HG03571 (cell line): ENCODE results near the gene SLC19A1.

Experiments used
- ATAC-seq: cut with Tn5 transposase; IDR thresholded peaks from one replicate; pipeline ENCODE4 v1.9.1; 2021; ENCODE audit not compliant: unreplicated experiment

The SLC19A1 gene

GRCh38 chr21:45521241-45521640, 21.0 kb downstream of the SLC19A1 start:
- no peak for ATAC-seq

DNA sequence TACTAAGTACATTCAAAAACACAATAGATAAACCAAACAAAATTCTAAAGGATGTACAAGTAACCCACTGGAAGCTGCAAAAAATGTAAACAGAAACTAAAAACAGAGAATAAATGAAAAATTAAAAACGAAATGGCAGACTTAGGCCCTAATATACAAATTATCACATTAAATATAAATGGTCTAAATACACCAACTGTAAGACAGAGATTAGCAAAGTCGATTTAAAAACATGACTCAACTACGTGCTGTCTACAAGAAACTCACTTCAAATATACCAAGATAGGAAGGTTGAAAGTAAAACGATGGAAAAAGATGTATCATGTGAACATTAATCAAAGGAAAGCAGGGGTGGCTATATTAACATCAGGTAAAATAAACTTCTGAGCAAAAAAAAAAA, 23.1 kb downstream of the SLC19A1 start:
- no peak for ATAC-seq

GRCh38 chr21:45518742-45519141, 23.5 kb downstream of the SLC19A1 start:
- ATAC-seq = no peak

DNA sequence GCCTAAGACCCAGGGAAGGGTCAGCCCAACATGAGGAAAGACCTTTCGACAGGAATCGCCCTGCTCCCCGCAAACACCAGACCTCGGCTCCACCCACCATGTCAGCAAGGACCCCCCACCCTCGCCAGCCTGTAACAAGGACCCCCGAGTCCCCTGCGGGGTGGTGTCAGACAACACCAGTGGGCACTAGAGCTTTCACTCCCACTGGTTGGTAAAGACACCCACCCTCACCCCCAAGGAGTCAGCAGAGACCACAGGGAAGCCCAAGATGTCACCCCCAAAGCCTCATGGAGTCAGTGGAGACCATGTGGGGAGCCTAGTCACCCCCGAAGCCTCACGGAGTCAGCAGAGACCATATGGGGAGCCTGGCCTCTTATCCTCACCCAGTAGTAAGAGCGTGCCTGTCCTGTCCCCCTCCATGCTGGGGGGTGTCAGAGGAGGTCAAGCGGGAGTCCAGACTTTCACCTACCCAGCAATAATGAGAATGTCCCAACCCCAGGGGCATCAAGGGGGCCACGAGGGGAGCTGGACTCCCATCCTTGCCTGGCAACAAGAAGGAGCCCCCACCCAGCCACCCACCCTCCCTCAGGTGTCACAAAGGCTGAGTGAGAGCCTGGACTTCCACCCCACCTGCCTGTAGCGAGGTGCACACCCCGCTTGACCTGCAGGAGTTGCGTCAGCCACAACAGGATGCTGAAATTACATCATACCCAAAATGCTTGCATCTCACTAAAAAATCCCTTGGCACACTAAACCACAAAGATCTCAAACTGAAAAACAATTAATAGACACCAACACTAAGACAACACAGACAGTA, 24.8 kb downstream of the SLC19A1 start:
- no peak for ATAC-seq

- ATAC-seq = no peak
Observed at GRCh38 chr21:45516671-45517151, 25.5 kb downstream of the SLC19A1 start.

DNA sequence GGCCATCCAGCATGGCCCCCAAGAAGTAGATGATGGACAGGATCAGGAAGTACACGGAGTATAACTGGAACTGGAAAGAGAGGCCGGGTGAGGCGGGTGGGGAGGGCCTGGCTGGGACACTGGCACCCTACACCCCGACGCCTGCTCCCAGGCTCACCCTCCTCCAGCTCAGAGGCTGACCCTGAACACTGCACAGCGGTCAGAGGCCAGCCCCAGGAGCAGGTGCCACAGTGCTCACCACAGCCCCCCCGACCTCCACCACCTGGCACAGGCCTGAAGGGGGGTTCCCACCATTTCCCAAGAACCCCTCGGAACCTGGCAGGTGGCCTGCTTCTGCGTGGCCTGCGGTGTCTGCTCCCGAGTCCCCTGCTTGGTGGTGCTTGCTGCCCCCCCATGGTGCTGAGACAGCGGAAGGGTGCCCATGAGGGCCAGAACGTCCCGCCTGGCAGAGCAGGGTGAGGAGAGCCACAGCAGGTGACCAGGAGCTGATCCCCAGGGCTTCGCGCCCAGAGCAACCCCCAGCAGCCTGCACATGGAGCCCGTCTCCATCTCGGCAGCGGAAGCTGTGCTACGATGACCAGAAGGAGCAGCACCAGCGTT, 26.1 kb downstream of the SLC19A1 start:
- no peak for ATAC-seq

- no peak for ATAC-seq
Observed at GRCh38 chr21:45515241-45516061, 26.8 kb downstream of the SLC19A1 start.

- no peak for ATAC-seq
Observed at GRCh38 chr21:45514311-45515021, 27.8 kb downstream of the SLC19A1 start.

DNA sequence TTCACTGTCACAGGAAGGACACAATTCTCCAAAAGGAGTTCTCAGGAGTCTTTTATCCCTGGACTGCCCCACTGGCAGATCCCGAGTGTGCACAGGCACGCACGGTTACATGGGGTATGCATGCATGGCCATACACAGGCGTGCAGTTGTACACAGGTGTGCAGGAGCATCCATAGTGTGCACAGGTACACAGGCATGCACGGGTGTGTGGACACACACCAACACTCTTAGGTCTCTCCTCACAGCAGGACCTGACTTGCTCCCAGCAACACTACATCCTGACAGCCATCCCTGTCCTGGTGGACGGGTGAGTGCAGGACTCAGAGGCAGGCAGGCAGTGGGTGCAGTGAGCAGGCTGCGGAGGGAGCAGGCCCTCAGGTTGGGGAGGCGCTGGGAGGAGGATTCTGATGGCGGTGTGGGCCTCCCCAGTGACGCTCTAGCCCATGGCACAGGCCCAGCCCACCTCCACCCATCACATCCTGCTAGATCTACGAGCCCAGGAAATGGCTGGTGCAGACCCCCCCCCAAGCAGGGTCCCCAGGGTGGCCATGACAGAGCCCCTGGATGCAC, 28.4 kb downstream of the SLC19A1 start:
- ATAC-seq = no peak

GRCh38 chr21:45513003-45513717, 29.1 kb downstream of the SLC19A1 start:
- ATAC-seq = no peak

- no peak for ATAC-seq
Observed at GRCh38 chr21:45512626-45513002, 29.6 kb downstream of the SLC19A1 start.

- no peak for ATAC-seq
Observed at GRCh38 chr21:45511661-45512431, 30.4 kb downstream of the SLC19A1 start.

- ATAC-seq = no peak
Observed at GRCh38 chr21:45511007-45511406, 31.2 kb downstream of the SLC19A1 start.

- no peak for ATAC-seq
Observed at GRCh38 chr21:45510466-45510955, 31.7 kb downstream of the SLC19A1 start.

- no peak for ATAC-seq
Observed at GRCh38 chr21:45509566-45510465, 32.4 kb downstream of the SLC19A1 start.

DNA sequence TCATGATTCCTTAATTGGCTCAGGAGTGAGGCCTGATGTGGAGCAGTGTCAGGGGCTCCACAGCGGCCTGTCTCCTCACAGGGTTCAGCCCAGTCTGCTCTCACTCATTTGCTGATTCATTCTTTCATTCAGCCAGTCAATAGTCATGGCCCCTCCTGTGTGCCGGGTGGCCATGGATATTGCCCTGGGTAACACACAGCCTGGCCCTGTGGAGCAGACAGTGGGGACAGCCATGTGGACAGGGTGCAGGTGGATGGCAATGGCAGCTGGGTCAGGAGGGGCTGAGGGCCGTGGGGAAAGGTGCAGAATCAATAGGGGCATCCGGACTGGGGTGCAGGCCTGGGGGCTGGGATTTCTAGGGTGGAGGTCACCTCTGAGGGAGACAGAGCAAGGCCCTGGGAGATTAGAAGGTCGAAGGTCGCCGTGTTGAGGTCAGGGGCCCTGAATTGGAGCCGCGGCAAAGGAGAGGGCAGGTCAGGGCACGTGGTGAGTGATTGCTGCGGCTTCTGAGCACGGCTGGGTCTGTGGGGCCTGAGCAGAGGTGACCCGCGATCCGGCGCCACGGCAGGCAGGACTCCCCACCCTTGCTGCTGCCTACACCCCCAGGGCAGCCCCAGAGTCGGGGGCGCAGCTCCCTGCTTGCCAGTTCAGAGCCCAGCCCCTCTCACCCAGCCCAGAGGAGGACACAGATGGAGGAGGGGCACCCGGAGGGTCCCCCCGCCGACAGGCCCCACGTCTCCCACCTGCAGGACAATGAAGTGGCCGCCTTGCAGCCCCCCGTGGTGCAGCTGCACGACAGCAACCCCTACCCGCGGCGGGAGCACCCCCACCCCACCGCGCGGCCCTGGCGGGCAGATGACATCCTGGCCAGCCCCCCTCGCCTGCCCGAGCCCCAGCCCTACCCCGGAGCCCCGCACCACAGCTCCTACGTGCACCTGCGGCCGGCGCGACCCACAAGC, 33.4 kb downstream of the SLC19A1 start:
- ATAC-seq = no peak
